HG03108 (cell line): Measurements from ENCODE around the gene POC5.
"Not testable (repeated sequence)": the region's sequence is repeated elsewhere in the genome, so short reads cannot be mapped to it uniquely, and the experiment has no call there.

ENCODE experiments used
- ATAC-seq: cut with Tn5 transposase; IDR thresholded peaks from one replicate; pipeline ENCODE4 v1.9.1; 2021; ENCODE audit warnings: moderate library complexity; ENCODE audit not compliant: unreplicated experiment

POC5 gene

DNA sequence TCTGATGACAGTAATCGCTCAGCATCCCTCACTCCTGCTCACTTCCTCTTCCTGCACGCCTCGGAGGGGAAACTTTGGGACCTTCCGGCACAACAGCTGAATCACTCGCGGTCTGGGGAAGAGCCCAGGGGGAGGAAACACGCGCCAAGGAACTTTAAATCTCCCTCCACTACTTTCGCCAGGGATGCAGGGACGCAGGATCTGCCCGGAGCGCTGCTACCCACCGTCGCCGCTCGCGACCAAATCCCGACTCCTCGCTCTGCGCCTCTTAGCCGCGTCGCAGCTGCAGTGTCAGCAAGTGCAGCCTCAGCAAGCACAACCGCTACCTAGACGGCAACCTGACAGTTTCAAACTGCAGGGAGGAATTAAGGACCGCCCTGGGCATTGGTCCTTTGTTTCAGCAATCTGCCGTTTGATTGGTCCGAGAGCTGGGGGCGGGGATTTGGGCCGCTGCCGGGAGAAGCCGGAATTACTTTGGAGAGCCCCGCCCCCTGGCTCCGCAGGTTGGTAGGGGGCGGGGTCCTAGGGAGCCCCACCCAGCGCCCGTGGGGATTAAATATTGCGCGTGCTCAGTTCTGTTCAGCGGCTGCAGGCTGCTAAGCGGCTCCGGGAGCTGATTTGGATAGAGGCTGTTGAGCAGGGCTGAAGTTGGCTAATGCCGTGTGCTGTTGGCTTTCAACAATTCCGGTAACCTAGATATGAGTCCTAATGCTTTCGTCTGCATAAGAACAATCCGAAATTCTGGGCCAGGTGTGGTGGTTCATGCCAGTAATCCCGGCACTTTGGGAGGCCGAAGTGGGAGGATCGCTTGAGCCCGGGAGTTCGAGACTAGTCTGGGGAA lies at the start of gene POC5:
TSS of gene POC5 (minus strand) at position 356 of the 841 bp plus-strand sequence. CDS start 4,500 bp downstream, outside the sequence.
- peak; percentile 95 for ATAC-seq

- no peak for ATAC-seq
Measured at GRCh38 chr5:75758116-75758515, 40.9 kb upstream of the POC5 start.

DNA sequence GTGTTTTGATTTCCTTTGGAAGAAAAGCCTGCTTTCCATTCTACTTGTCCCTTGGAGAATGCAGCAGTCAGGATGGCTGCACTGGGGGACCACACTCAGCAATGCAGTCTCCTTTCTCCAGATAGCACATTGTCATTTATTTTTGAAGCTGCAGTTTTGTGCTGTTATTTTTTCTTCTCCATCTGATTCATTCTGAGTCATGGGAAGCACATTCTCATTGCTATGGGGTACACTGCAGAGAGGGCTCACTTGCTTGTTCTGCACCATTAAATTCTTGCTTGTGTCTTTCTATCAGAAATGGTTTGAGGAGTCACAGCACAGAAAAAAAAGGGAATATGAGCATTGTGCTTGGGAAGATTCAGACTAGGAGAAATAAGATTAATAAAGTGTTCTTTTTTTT lies 39.7 kb upstream of the POC5 start:
- ATAC-seq: no peak

DNA sequence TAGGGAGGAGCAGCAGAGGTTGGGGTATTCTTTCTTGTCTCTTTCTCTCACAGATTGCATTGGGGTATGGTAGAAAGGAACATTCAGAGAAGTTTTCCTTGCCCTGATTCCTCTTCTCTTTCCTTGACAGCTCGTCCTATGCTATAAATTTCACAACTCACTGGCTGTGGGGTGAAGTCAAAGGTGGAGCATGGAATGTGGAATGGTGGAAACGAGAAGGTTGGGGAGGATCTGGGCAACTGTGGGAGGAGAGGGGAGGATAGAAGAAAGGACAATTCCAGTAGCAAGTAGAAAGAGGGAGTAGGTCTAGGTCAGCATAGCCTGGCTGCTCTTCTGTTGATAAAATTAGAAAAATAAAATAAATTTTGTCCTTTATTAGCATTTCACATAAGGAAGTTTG lies 39.0 kb upstream of the POC5 start:
- no peak for ATAC-seq

- no peak for ATAC-seq
Measured at GRCh38 chr5:75753182-75753581, 35.9 kb upstream of the POC5 start.

DNA sequence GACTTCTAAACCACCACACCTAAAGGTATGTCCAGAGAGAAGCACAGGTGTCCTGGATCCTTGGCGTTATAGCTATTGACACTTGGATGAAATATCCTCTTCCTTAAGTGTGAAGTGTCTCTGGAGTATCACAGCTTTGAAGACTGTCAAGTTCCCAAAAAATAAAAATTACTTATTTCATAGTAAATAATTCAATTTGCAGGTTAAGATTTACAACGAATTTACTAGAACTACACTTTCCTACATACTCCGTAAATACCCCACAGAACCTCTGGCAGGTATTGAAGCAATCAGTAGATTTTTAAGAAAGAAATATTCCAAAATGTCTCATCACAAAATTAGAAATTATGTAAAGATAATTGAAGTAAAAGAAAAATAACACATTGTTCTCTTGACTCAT lies 27.1 kb upstream of the POC5 start:
- no peak for ATAC-seq

GRCh38 chr5:75736273-75736672 lies 19.0 kb upstream of the POC5 start:
- ATAC-seq: no peak

- no peak for ATAC-seq
Measured at GRCh38 chr5:75734913-75735789, 17.9 kb upstream of the POC5 start.

DNA sequence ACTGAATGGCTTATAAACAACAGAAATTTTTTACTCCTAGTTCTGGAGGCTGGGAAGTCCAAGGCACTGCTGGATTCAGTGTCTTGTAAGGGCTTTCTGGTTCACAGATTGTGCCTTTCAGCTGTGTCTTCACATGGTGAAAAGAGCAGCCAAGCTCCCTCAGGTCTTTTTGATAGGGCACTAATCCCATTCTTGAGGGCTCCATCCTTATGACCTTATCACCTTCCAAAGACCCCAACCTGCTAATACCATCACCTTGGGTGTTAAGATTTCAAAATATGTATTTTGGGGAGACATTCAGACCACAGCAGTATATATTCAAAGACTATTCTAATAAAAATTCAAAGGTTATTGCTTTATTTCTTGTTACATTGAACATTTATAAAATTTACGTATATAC lies 16.5 kb upstream of the POC5 start:
- ATAC-seq: no peak

DNA sequence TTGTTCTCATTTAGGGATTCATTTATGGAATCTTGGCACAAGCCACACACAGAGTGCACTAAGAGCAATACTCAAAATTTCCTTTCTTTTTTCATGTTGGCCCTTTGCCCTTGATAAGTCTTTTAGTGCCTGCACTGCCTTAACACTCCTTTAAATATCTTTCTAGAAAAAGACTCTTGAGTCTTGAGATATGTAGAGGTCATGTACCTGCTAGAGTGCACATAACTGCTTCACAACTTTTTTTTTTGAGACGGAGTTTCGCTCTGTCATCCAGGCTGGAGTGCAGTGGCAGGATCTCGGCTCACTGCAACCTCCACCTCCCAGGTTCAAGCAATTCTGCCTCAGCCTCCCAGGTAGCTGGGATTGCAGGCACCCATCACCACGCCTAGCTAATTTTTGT lies 14.3 kb upstream of the POC5 start:
- not testable (repeated sequence) for ATAC-seq

DNA sequence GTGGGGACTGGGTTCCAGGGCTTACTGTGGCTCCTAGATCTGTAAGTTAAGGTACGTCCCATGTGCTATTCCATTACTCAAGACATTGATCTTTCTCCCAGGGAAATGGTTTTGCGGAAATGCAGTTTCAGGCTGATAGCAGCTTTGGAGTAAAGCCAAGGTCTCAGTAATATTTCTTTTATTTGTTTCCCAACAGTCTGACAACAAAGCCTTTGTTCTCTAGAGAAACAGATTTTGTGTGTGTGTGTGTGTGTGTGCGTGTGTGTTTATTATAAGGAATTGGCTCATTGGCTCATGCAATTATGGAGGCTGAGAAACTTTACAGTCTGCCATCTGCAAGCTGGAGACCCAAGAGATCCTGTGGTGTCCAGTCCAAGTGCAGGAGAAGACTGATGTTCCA lies 12.1 kb upstream of the POC5 start:
- ATAC-seq: no peak

GRCh38 chr5:75727931-75728330 lies 10.7 kb upstream of the POC5 start:
- ATAC-seq: no peak

- not testable (repeated sequence) for ATAC-seq
Measured at GRCh38 chr5:75726224-75726623, 9.0 kb upstream of the POC5 start.

DNA sequence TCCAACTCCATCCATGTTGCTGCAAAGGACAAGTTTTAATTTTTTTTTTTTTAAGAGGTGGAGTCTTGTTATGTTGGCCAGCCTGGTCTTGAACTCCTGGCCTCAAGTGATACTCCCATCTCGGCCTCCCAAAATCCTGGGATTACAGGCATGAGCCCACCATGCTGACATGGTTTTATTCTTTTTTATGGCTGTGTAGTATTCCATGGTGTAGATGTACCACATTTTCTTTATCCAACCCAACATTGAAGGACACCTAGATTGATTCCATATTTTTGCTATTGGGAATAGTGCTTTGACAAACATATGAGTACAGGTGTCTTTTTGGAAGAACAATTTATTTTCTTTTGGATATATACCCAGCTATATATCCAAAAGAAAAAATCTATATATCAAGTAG lies 6.1 kb upstream of the POC5 start:
- ATAC-seq: no peak

DNA sequence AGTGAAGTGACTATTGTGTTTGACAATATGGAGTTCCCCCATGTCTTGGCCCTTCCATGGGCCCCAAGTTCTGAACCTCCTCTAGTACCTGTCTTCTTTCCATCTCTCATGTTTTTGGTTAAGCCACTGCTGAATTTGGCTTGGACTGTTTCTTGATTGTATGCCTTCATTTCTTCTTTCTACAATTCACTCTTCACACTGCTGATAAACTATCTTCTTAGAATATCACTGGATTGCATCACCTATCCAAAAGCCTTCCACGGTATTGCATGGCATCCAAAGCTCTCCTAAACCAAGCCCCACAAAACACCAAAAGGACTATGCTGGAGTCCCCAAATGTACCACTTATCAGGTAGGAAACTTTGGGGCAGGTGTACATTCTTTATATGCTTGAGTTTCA lies 4.3 kb upstream of the POC5 start:
- no peak for ATAC-seq

- no peak for ATAC-seq
Measured at GRCh38 chr5:75720882-75721281, 3.6 kb upstream of the POC5 start.

- ATAC-seq: peak; percentile 10
Measured at GRCh38 chr5:75716715-75717081, 539 bp downstream of the POC5 start.

GRCh38 chr5:75712091-75712490 lies 5.1 kb downstream of the POC5 start:
- ATAC-seq: no peak

DNA sequence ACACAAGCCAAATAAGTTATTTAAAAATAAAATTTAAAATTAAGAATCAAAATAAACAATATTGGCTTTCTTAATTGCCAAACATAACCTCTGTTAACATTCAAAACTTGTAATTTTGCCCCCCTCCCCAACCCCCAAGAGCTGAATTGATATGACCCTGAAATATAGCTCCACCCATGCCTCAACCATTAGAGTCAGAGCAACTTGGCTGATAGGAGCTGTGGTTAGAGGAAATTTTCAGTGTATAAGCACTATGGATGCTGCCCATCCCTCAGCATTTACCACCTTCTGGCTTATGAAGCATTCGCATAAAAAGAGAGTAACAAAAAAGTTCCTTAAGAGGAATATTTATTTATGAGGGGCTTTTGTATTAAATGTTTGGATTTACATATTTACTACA lies 6.1 kb downstream of the POC5 start:
- no peak for ATAC-seq

- no peak for ATAC-seq
Measured at GRCh38 chr5:75710637-75711036, 6.6 kb downstream of the POC5 start.

DNA sequence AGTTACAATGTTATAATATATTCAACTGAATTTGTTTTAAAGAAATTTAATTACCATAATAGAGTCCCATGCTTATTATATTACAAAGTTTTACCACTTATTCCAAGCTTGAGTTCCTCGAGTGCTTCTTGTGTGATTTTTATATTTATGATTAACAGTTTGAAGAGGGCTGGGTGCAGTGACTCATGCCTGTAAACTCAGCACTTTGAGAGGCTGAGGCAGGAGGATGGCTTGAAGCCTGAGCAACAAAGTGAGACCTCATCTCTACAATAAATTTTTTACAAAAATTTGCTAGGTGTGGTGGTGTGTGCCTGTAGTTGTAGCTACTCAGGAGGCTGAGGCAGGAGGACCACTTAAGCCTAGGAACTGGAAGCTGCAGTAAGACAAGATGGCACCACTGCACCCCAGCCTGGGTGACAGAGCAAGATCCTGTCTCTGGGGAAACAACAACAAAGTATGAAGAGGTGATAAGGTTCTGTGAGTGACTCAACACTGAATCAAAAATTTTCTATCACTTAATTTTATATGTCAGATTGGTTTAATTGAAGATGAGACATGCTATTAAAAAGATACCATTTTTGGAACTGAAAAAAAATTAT lies 9.2 kb downstream of the POC5 start:
- no peak for ATAC-seq

- no peak for ATAC-seq
Measured at GRCh38 chr5:75706775-75707174, 10.5 kb downstream of the POC5 start.
